GM12891 (cell line): ENCODE results near the gene RASA4.
"Not testable (repeated sequence)": the region's sequence is repeated elsewhere in the genome, so short reads cannot be mapped to it uniquely, and the experiment has no call there.

ENCODE experiments used
- PAX5 ChIP-seq: IDR thresholded peaks from 2 replicates; pipeline ENCODE4 v1.6.1; 2011; ENCODE audit warnings: low read length, moderate library complexity, mild to moderate bottlenecking; ENCODE audit not compliant: insufficient read depth, severe bottlenecking
- POLR2A ChIP-seq: IDR thresholded peaks from 2 replicates; pipeline ENCODE4 v1.6.1; 2011; ENCODE audit warnings: low read depth, low read length, control low read depth
- POLR2AphosphoS5 ChIP-seq: IDR thresholded peaks from 2 replicates; pipeline ENCODE4 v1.6.1; 2011; ENCODE audit warnings: low read depth, low read length, control low read depth
- TAF1 ChIP-seq: IDR thresholded peaks from 2 replicates; pipeline ENCODE4 v1.6.1; 2011; ENCODE audit warnings: low read depth, low read length, control low read depth

GRCh38 chr7:102638848-102639247 lies 22.3 kb upstream of the RASA4 start:
- not testable (repeated sequence) for TF ChIP-seq TAF1, POLR2AphosphoS5, POLR2A, PAX5
